NCI-H524 treated with DMSO at 0.1 percent for 48 hours (cell line): ENCODE measurements around the gene CDKL2.

Source experiments
- DNase-seq: peaks from one replicate; lab custom pipeline; 2025; lab: John Stamatoyannopoulos, UW

CDKL2 gene

GRCh38 chr4:75639124-75639695, 8.9 kb upstream of the CDKL2 start:
- no peak for DNase-seq

- no peak for DNase-seq
Observed at GRCh38 chr4:75637827-75638226, 7.5 kb upstream of the CDKL2 start.

GRCh38 chr4:75637176-75637575, 6.8 kb upstream of the CDKL2 start:
- no peak for DNase-seq

- DNase-seq: no peak
Observed at GRCh38 chr4:75634951-75635350, 4.6 kb upstream of the CDKL2 start.

GRCh38 chr4:75634281-75634680, 4.0 kb upstream of the CDKL2 start:
- DNase-seq: no peak

GRCh38 chr4:75633846-75634245, 3.5 kb upstream of the CDKL2 start:
- DNase-seq: no peak

GRCh38 chr4:75630937-75631329, 605 bp upstream of the CDKL2 start:
- no peak for DNase-seq

GRCh38 chr4:75629239-75629638, 1.1 kb downstream of the CDKL2 start:
- no peak for DNase-seq

- DNase-seq: no peak
Observed at GRCh38 chr4:75623026-75623425, 7.3 kb downstream of the CDKL2 start.

GRCh38 chr4:75621715-75622114, 8.6 kb downstream of the CDKL2 start:
- no peak for DNase-seq

GRCh38 chr4:75612306-75612705, 18.0 kb downstream of the CDKL2 start:
- no peak for DNase-seq

GRCh38 chr4:75605928-75606327, 24.4 kb downstream of the CDKL2 start:
- no peak for DNase-seq

- no peak for DNase-seq
Observed at GRCh38 chr4:75599647-75600046, 30.7 kb downstream of the CDKL2 start.

- no peak for DNase-seq
Observed at GRCh38 chr4:75598390-75598789, 31.9 kb downstream of the CDKL2 start.

GRCh38 chr4:75596061-75596460, 34.3 kb downstream of the CDKL2 start:
- DNase-seq: no peak

GRCh38 chr4:75593393-75593792, 36.9 kb downstream of the CDKL2 start:
- no peak for DNase-seq

GRCh38 chr4:75584067-75584466, 46.3 kb downstream of the CDKL2 start:
- DNase-seq: no peak

GRCh38 chr4:75567725-75568124, 62.6 kb downstream of the CDKL2 start:
- DNase-seq: no peak

GRCh38 chr4:75566911-75567310, 63.4 kb downstream of the CDKL2 start:
- no peak for DNase-seq

- no peak for DNase-seq
Observed at GRCh38 chr4:75565481-75565880, 64.8 kb downstream of the CDKL2 start.

GRCh38 chr4:75564023-75564422, 66.3 kb downstream of the CDKL2 start:
- DNase-seq: no peak

- no peak for DNase-seq
Observed at GRCh38 chr4:75561789-75562188, 68.5 kb downstream of the CDKL2 start.

GRCh38 chr4:75557696-75558095, 72.6 kb downstream of the CDKL2 start:
- DNase-seq: peak; percentile 21

GRCh38 chr4:75555294-75556164, 74.8 kb downstream of the CDKL2 start, which contains the start of gene ODAPH:
TSS of gene ODAPH (plus strand) at chr4:75556066. CDS start at chr4:75556083, 17 bp downstream.
- DNase-seq: no peak
